GM18519 (cell line): ENCODE results near the gene ZSCAN31.
"Not testable (repeated sequence)": the region's sequence is repeated elsewhere in the genome, so short reads cannot be mapped to it uniquely, and the experiment has no call there.

Source experiments
- ATAC-seq: cut with Tn5 transposase; IDR thresholded peaks from one replicate; pipeline ENCODE4 v1.9.1; 2021; ENCODE audit warnings: mild to moderate bottlenecking, moderate library complexity; ENCODE audit not compliant: unreplicated experiment, low FRiP score

ZSCAN31 gene

GRCh38 chr6:28323813-28324424 is 12.0 kb downstream of the ZSCAN31 start:
- no peak for ATAC-seq

- no peak for ATAC-seq
Observed at GRCh38 chr6:28322661-28323060, 13.3 kb downstream of the ZSCAN31 start.

- not testable (repeated sequence) for ATAC-seq
Observed at GRCh38 chr6:28317866-28318265, 18.1 kb downstream of the ZSCAN31 start.

GRCh38 chr6:28315628-28316027 is 20.3 kb downstream of the ZSCAN31 start:
- no peak for ATAC-seq

GRCh38 chr6:28312939-28313338 is 23.0 kb downstream of the ZSCAN31 start:
- ATAC-seq, result no peak

- no peak for ATAC-seq
Observed at GRCh38 chr6:28311139-28311823, 24.7 kb downstream of the ZSCAN31 start.

GRCh38 chr6:28306363-28306762 is 29.6 kb downstream of the ZSCAN31 start:
- not testable (repeated sequence) for ATAC-seq

GRCh38 chr6:28303570-28303969 is 32.4 kb downstream of the ZSCAN31 start:
- ATAC-seq, result no peak

GRCh38 chr6:28296520-28297060 is 39.4 kb downstream of the ZSCAN31 start:
- ATAC-seq, result no peak

- ATAC-seq, result no peak
Observed at GRCh38 chr6:28295326-28295725, 40.6 kb downstream of the ZSCAN31 start.

- no peak for ATAC-seq
Observed at GRCh38 chr6:28291573-28291972, 44.4 kb downstream of the ZSCAN31 start.

- no peak for ATAC-seq
Observed at GRCh38 chr6:28282926-28283325, 53.0 kb downstream of the ZSCAN31 start.

GRCh38 chr6:28281288-28282064 is 54.5 kb downstream of the ZSCAN31 start, which contains the start of gene PGBD1:
PGBD1 (plus strand) TSS chr6:28281572; CDS start chr6:28283814, 2,242 bp downstream.
- peak; percentile 60 for ATAC-seq

GRCh38 chr6:28280595-28281287 is 55.2 kb downstream of the ZSCAN31 start:
- ATAC-seq, result no peak

- ATAC-seq, result no peak
Observed at GRCh38 chr6:28277746-28278145, 58.2 kb downstream of the ZSCAN31 start.

- ATAC-seq, result no peak
Observed at GRCh38 chr6:28274888-28275287, 61.1 kb downstream of the ZSCAN31 start.
